GM21786 (cell line): ENCODE data around the gene OFD1.

Experiments
- ATAC-seq: cut with Tn5 transposase; IDR thresholded peaks from one replicate; pipeline ENCODE4 v1.9.1; 2021; ENCODE audit not compliant: unreplicated experiment

The OFD1 gene

GRCh38 chrX:13793897-13794296 lies 59.3 kb downstream of the OFD1 start:
- no peak for ATAC-seq

- no peak for ATAC-seq
Observed at GRCh38 chrX:13794417-13794816, 59.9 kb downstream of the OFD1 start.

GRCh38 chrX:13797512-13797911 lies 63.0 kb downstream of the OFD1 start:
- no peak for ATAC-seq

GRCh38 chrX:13798184-13798583 lies 63.6 kb downstream of the OFD1 start:
- no peak for ATAC-seq

- ATAC-seq, result no peak
Observed at GRCh38 chrX:13803116-13803515, 68.6 kb downstream of the OFD1 start.

GRCh38 chrX:13805241-13805640 lies 70.7 kb downstream of the OFD1 start:
- no peak for ATAC-seq

GRCh38 chrX:13808293-13808692 lies 73.7 kb downstream of the OFD1 start:
- ATAC-seq, result no peak

- ATAC-seq, result no peak
Observed at GRCh38 chrX:13808865-13809264, 74.3 kb downstream of the OFD1 start.

- ATAC-seq, result no peak
Observed at GRCh38 chrX:13815664-13816063, 81.1 kb downstream of the OFD1 start.

GRCh38 chrX:13816176-13816575 lies 81.6 kb downstream of the OFD1 start:
- ATAC-seq, result no peak

GRCh38 chrX:13816643-13817627 lies 82.4 kb downstream of the OFD1 start, which contains the start of gene GPM6B:
GPM6B (minus strand) TSS chrX:13817093; CDS start chrX:13816904, 189 bp downstream.
- ATAC-seq, result no peak
